ENCODE measurements around the gene CDH24.

The CDH24 gene

GRCh38 chr14:23047751-23048693, 9.3 kb downstream of the CDH24 start:
- no peak overlapping the region for H3K4me3 ChIP-seq (ENCODE audit: low read depth, low read length)
- no peak for TF ChIP-seq CTCF (IDR thresholded peaks at IDR 0.05; ENCODE audit: low read depth, low read length)

- TF ChIP-seq CTCF (IDR thresholded peaks at IDR 0.05; ENCODE audit: low read depth, low read length) = no peak
- no peak overlapping the region for H3K4me3 ChIP-seq (ENCODE audit: low read depth, low read length)
These were observed 10.2 kb downstream of the CDH24 start for GRCh38 chr14:23047034-23047634.

GRCh38 chr14:23045419-23046357, 11.6 kb downstream of the CDH24 start:
- H3K4me3 ChIP-seq (ENCODE audit: low read depth, low read length) = no peak overlapping the region
- TF ChIP-seq CTCF (IDR thresholded peaks at IDR 0.05; ENCODE audit: low read depth, low read length) = no peak

- TF ChIP-seq CTCF (IDR thresholded peaks at IDR 0.05; ENCODE audit: low read depth, low read length) = no peak
- H3K4me3 ChIP-seq (ENCODE audit: low read depth, low read length) = no peak overlapping the region
These were observed 12.5 kb downstream of the CDH24 start for GRCh38 chr14:23044840-23045239.

GRCh38 chr14:23043754-23044153, 13.6 kb downstream of the CDH24 start:
- H3K4me3 ChIP-seq (ENCODE audit: low read depth, low read length) = no peak overlapping the region
- no peak for TF ChIP-seq CTCF (IDR thresholded peaks at IDR 0.05; ENCODE audit: low read depth, low read length)

- H3K4me3 ChIP-seq (ENCODE audit: low read depth, low read length) = no peak overlapping the region
- no peak for TF ChIP-seq CTCF (IDR thresholded peaks at IDR 0.05; ENCODE audit: low read depth, low read length)
These were observed 14.2 kb downstream of the CDH24 start for GRCh38 chr14:23043145-23043544.
